ENCODE results near the gene IL25.

DNA sequence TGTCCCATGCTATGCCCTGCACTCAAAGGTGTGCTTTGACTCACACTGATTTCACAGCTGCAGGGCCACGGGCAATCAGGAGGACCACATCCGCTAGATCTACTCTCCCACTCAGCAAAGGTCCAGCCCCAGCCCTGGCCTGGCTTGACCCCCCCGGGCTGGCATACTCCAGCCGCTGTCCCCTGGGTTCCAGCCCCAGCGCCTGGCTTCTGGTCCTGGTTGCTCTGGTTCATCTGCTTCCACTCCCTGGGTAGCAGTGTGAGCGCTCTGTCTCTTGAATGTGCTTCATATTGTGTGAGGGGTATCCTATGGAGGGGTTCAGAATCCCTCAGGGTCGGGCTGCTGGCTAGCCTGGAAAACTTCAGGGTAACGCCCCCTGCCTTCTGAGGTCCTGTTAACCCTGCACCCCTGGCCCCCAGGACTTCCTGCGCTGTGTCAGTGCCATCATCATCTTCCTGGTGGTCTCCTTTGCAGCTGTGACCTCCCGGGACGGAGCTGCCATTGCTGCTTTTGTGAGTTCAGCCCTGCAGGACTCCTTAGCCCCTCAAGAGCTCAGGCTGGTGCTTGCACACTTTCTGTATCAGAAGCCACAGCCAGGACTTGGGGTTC, 6.1 kb downstream of the IL25 start:
- TF ChIP-seq POLR2A (IDR thresholded peaks at IDR 0.05): no peak
- TF ChIP-seq, protein P1, sequence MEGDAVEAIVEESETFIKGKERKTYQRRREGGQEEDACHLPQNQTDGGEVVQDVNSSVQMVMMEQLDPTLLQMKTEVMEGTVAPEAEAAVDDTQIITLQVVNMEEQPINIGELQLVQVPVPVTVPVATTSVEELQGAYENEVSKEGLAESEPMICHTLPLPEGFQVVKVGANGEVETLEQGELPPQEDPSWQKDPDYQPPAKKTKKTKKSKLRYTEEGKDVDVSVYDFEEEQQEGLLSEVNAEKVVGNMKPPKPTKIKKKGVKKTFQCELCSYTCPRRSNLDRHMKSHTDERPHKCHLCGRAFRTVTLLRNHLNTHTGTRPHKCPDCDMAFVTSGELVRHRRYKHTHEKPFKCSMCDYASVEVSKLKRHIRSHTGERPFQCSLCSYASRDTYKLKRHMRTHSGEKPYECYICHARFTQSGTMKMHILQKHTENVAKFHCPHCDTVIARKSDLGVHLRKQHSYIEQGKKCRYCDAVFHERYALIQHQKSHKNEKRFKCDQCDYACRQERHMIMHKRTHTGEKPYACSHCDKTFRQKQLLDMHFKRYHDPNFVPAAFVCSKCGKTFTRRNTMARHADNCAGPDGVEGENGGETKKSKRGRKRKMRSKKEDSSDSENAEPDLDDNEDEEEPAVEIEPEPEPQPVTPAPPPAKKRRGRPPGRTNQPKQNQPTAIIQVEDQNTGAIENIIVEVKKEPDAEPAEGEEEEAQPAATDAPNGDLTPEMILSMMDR (IDR thresholded peaks at IDR 0.05): no peak

Data from upper lobe of left lung (tissue), 4 donors.